H1 (cell line): ENCODE measurements around the gene ADK. TPM values are rescaled to one million over a fixed set of nuclear protein-coding genes. Genes with fewer than 3 reads are reported as not detected.

ENCODE experiments used
- CTCF ChIA-PET: fragments of 300-600 bp; sonication (Branson Sonifier 250); formaldehyde crosslinking; loops from one replicate; lab custom pipeline; 2021; ENCODE audit not compliant: partially characterized antibody; lab: Charles Lee
- POLR2A ChIA-PET: fragments of 300-600 bp; sonication (Branson Sonifier 250); formaldehyde crosslinking; loops from one replicate; lab custom pipeline; 2021; ENCODE audit warnings: inconsistent platforms; ENCODE audit not compliant: partially characterized antibody; lab: Charles Lee
- DNase-seq, 2 experiments: peaks; one replicate each; pipeline versions ENCODE4 v3.0.0 to v3.0.0-alpha.2; 2010 to 2022; ENCODE audit warnings: low spot score in 2 of 2, low read depth in 1 of 2, mixed read lengths in 1 of 2
- FAIRE-seq: peaks from 2 replicates; lab custom pipeline; 2011; peaks lifted over from hg19 to GRCh38; lab: Jason Lieb, UNC
- H2AFZ ChIP-seq: 2 replicates; pipeline ENCODE4 v1.8.1; 2012; ENCODE audit warnings: low read length, inconsistent platforms
- H2AK5ac ChIP-seq: 2 replicates; pipeline ENCODE4 v1.6.1; 2013; ENCODE audit warnings: low read depth, low read length
- H2BK120ac ChIP-seq: replicated peaks from 2 replicates; pipeline ENCODE3; 2013; ENCODE audit warnings: low read depth, low read length, inconsistent platforms
- H2BK12ac ChIP-seq: 2 replicates; pipeline ENCODE4 v1.6.1; 2013; ENCODE audit warnings: low read depth, low read length
- H2BK15ac ChIP-seq: 2 replicates; pipeline ENCODE4 v1.6.1; 2013; ENCODE audit warnings: low read length
- H2BK20ac ChIP-seq: 2 replicates; pipeline ENCODE4 v1.6.1; 2013; ENCODE audit warnings: low read length
- H2BK5ac ChIP-seq: 2 replicates; pipeline ENCODE4 v1.6.1; 2013; ENCODE audit warnings: low read depth, low read length
- H3K14ac ChIP-seq: 2 replicates; pipeline ENCODE4 v1.6.1; 2013; ENCODE audit warnings: inconsistent platforms; ENCODE audit not compliant: insufficient read length
- H3K18ac ChIP-seq: 2 replicates; pipeline ENCODE4 v1.6.1; 2013; ENCODE audit warnings: low read length; ENCODE audit errors: extremely low read depth
- H3K23ac ChIP-seq: 2 replicates; pipeline ENCODE4 v1.6.1; 2013; ENCODE audit warnings: inconsistent platforms; ENCODE audit not compliant: insufficient read length
- H3K23me2 ChIP-seq: 2 replicates; pipeline ENCODE4 v1.6.1; 2013; ENCODE audit warnings: low read depth, low read length
- H3K27ac ChIP-seq: 2 replicates; pipeline ENCODE4 v1.6.1; 2011; ENCODE audit warnings: low read depth, low read length, inconsistent platforms
- H3K27me3 ChIP-seq, 4 experiments: replicated peaks in 1 of 4; 1 replicate in 1 of 4; 2 replicates in 3 of 4; pipeline versions ENCODE4 v1.6.1 to v1.8.1; 2011 to 2013; ENCODE audit warnings: low read length in 3 of 4, mild to moderate bottlenecking in 3 of 4, inconsistent platforms in 2 of 4, mixed read lengths in 2 of 4, moderate library complexity in 1 of 4; ENCODE audit not compliant: control insufficient read depth in 3 of 4, insufficient read depth in 3 of 4; ENCODE audit errors: extremely low read depth in 1 of 4
- H3K36me3 ChIP-seq, 4 experiments: 2 replicates each; pipeline versions ENCODE4 v1.6.1 to v1.8.1; 2011 to 2013; ENCODE audit warnings: mild to moderate bottlenecking in 4 of 4, low read length in 3 of 4, moderate library complexity in 2 of 4, control low read depth in 1 of 4, inconsistent platforms in 1 of 4; ENCODE audit not compliant: insufficient read depth in 4 of 4, control insufficient read depth in 2 of 4
- H3K4ac ChIP-seq: replicated peaks from 2 replicates; pipeline ENCODE3; 2013; ENCODE audit warnings: low read length, low read depth, mixed read lengths, inconsistent platforms; ENCODE audit not compliant: insufficient read length
- H3K4me1 ChIP-seq, 4 experiments: replicated peaks in 1 of 4; 1 replicate in 1 of 4; 2 replicates in 3 of 4; pipeline versions ENCODE4 v1.6.1 to v1.8.1; 2011 to 2013; ENCODE audit warnings: low read length in 3 of 4, inconsistent platforms in 2 of 4, mixed read lengths in 1 of 4; ENCODE audit not compliant: insufficient read depth in 4 of 4, control insufficient read depth in 3 of 4
- H3K4me2 ChIP-seq, 2 experiments: 2 replicates each; pipeline versions ENCODE4 v1.6.1 to v1.8.1; 2011 to 2013; ENCODE audit warnings: low read depth in 2 of 2, low read length in 2 of 2, control low read depth in 1 of 2, inconsistent platforms in 1 of 2, mild to moderate bottlenecking in 1 of 2; ENCODE audit not compliant: insufficient read depth in 1 of 2
- H3K4me3 ChIP-seq, 4 experiments: fragments of 200-600, 300-600 bp in 1 of 4; sonication (generic), shearing (Covaris generic), sonication (Bioruptor Twin) in 1 of 4; 2 replicates each; pipeline versions ENCODE4 v1.5.1 to v1.8.1; 2011 to 2016; ENCODE audit warnings: low read length in 4 of 4, low read depth in 3 of 4, control low read depth in 2 of 4, inconsistent platforms in 2 of 4, mild to moderate bottlenecking in 2 of 4, mixed read lengths in 1 of 4, moderate library complexity in 1 of 4; ENCODE audit not compliant: insufficient read depth in 2 of 4; ENCODE audit errors: extremely low read depth in 1 of 4
- H3K56ac ChIP-seq: replicated peaks from 2 replicates; pipeline ENCODE3; 2013; ENCODE audit warnings: low read depth, mild to moderate bottlenecking, mixed read lengths, low read length, inconsistent platforms; ENCODE audit not compliant: insufficient read length
- H3K79me1 ChIP-seq: 2 replicates; pipeline ENCODE4 v1.6.1; 2013; ENCODE audit warnings: low read depth, low read length, control low read depth
- H3K79me2 ChIP-seq, 2 experiments: 2 replicates each; pipeline versions ENCODE4 v1.6.1 to v1.8.1; 2012 to 2013; ENCODE audit warnings: low read length in 2 of 2, mild to moderate bottlenecking in 2 of 2, inconsistent platforms in 1 of 2; ENCODE audit not compliant: insufficient read depth in 2 of 2, control insufficient read depth in 1 of 2
- H3K9ac ChIP-seq, 4 experiments: replicated peaks in 1 of 4; 1 replicate in 1 of 4; 2 replicates in 3 of 4; pipeline versions ENCODE4 v1.6.1 to v1.8.1; 2011 to 2013; ENCODE audit warnings: low read depth in 3 of 4, low read length in 3 of 4, control low read depth in 2 of 4, mild to moderate bottlenecking in 2 of 4, moderate library complexity in 2 of 4, inconsistent platforms in 1 of 4; ENCODE audit errors: extremely low read depth in 1 of 4
- H3K9me3 ChIP-seq, 2 experiments: 2 replicates each; pipeline versions ENCODE4 v1.6.1 to v1.8.1; 2012 to 2013; ENCODE audit warnings: mild to moderate bottlenecking in 2 of 2, moderate library complexity in 2 of 2, control low read depth in 1 of 2, inconsistent platforms in 1 of 2, low read depth in 1 of 2, low read length in 1 of 2, mixed read lengths in 1 of 2; ENCODE audit not compliant: insufficient read depth in 2 of 2
- H4K20me1 ChIP-seq, 2 experiments: replicated peaks in 1 of 2; 2 replicates each; pipeline versions ENCODE3 to v1.8.1; 2011 to 2013; ENCODE audit warnings: inconsistent platforms in 2 of 2, low read length in 2 of 2, mild to moderate bottlenecking in 1 of 2; ENCODE audit not compliant: insufficient read depth in 2 of 2, control insufficient read depth in 1 of 2
- H4K5ac ChIP-seq: 2 replicates; pipeline ENCODE4 v1.6.1; 2013; ENCODE audit warnings: low read length, low read depth, mixed read lengths, inconsistent platforms; ENCODE audit not compliant: insufficient read length
- H4K8ac ChIP-seq: 2 replicates; pipeline ENCODE4 v1.8.0; 2013; ENCODE audit warnings: mild to moderate bottlenecking, moderate library complexity, low read length, inconsistent platforms; ENCODE audit not compliant: insufficient read depth; ENCODE audit errors: extremely low read depth
- H4K91ac ChIP-seq: replicated peaks from 2 replicates; pipeline ENCODE3; 2013; ENCODE audit warnings: low read length, mixed read lengths, inconsistent platforms; ENCODE audit not compliant: insufficient read length
- ASH2L ChIP-seq: fragments of 200-600, 300-600 bp; sonication (generic); IDR thresholded peaks from one replicate; pipeline ENCODE4 v1.7.1; 2017; ENCODE audit warnings: low read length
- WGBS, 2 experiments: shearing (Covaris generic) in 1 of 2; methylation state at CpG; one replicate each; pipeline versions ENCODE4 v1.1.6 to v1.1.7; 2013 to 2015; ENCODE audit warnings: low lambda C conversion rate in 2 of 2, mixed read lengths in 2 of 2, inconsistent platforms in 1 of 2, low coverage in 1 of 2, missing lambda C conversion rate in 1 of 2; ENCODE audit not compliant: insufficient replicate concordance in 2 of 2, insufficient coverage in 1 of 2, insufficient read length in 1 of 2; ENCODE audit errors: extremely low coverage in 1 of 2, missing lambda C conversion rate in 1 of 2; 5-methylcytosine and 5-hydroxymethylcytosine counted together
- polyA plus RNA-seq, 7 experiments: library from polyadenylated mRNA; depleted of rRNA in 3 of 7; stranded (reverse) in 5 of 7; unstranded in 2 of 7; fragments of >200 nt in 5 of 7; fragments of 200-250 nt in 2 of 7; gene quantifications; 1 replicate in 5 of 7; 2 replicates in 1 of 7; 4 replicates in 1 of 7; pipeline versions ENCODE4 v1.2.1 to v1.2.3, GENCODE V29; 2011 to 2013; ENCODE audit warnings: missing spikeins in 2 of 7, mixed read lengths in 2 of 7
- total RNA-seq: library from RNA; stranded (reverse); fragmentation: NEBNext Ultra II Directional; extraction: Animal tissue kit (Norgen Biotek cat#: 25700); gene quantifications from 2 replicates; pipeline ENCODE4 v1.2.1, GENCODE V29; 2021

The ADK gene
- total and polyA plus RNA-seq, 2 of the 8 experiments (the other 6 are each of a cell fraction or from before 2014, with no cell fraction given), result 12.3 to 42.4 TPM

DNA sequence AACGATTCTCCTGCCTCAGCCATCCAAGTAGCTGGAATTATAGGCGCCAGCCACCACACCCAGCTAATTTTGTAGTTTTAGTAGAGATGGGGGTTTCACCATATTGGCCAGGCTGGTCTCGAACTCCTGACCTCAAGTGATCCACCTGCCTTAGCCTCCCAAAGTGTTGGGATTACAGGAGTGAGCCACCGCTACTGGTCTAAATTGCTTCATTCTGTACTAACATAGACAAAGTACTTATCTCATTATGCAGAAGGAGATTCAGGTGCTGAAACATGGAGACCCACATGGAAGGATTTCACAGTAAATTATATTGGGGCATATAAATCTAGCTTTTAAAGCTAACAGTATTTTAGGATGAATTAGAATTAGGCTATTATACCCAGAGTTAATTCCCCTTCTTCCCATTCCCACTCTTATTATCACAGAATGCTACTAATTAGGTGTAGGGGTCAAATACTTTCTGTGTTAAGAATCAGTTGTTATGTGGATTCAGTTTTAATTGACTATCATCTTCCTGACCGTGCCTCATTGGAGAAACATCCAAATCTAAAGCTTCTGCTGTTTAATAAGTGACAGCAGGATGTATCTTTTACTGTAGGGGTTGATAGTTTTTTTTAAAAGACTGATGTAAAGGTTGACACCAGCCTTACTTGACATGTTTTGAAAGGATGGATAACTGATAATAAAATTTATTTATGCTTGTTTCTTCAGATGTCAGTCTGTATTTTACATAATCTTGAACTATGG lies 27.2 kb downstream of the ADK start:
- Histone ChIP-seq H3K27me3 (no peaks in the 10 kb centered on the region), H2BK20ac (no peak overlapping the region), H3K4ac (no peak overlapping the region), H2AK5ac (no peak overlapping the region), H3K18ac (no peak overlapping the region), H4K91ac (no peak overlapping the region), H3K23me2 (peaks cover 7% of the 10 kb centered on the region; the same call in 1 of the 2 replicates), H4K5ac (no peak overlapping the region), H3K14ac (no peak overlapping the region), H3K23ac (no peak overlapping the region), H3K4me1 (peaks cover 2 to 4% (median 3%) of the 10 kb centered on the region in 4 experiments; a peak in 4 of 7 replicates), H3K4me3 (no peak overlapping the region), H4K8ac (no peak overlapping the region), H2AFZ (no peak overlapping the region), H3K36me3 (no peaks in the 10 kb centered on the region), H3K9ac (no peak overlapping the region), H3K4me2 (peak overlapping the region in 1 of 2 experiments; percentile 70; a peak in 1 of 4 replicates), H2BK120ac (no peak overlapping the region), H2BK15ac (no peak overlapping the region), H3K79me1 (0 out of 2 replicates have a peak, but pooled peaks cover 2% of the 10 kb centered on the region), H3K9me3 (no peaks in the 10 kb centered on the region), H2BK5ac (no peak overlapping the region), H3K79me2 (peaks cover 3 to 52% of the 10 kb centered on the region in 2 experiments), H2BK12ac (no peak overlapping the region), H4K20me1 (peaks cover 0 to 2% of the 10 kb centered on the region in 2 experiments), H3K27ac (no peak overlapping the region), H3K56ac (no peak overlapping the region)
- FAIRE-seq (no peak), DNase-seq (no peak)
- 95% methylated on average over 5 of the region's 5 CpGs; no CpG with 5 or more reads in 1 of the 2 experiments for WGBS, 2 experiments
- CTCF ChIA-PET, result interaction anchor here (0.7 to 1.3 kb wide), 2 partner anchors 35 to 1009 kb away, joined by 3 read pairs; no protein-coding TSS in a partner anchor
- POLR2A ChIA-PET, result interaction anchor here (0.6 to 3.0 kb wide), 6 partner anchors 9 to 38 kb away, joined by 3 to 8 read pairs (median 4); partner anchors contain the start of genes ADK and AP3M1
- TF ChIP-seq ASH2L, result no peak
